ENCODE data around the gene NR2E3. TPM values are rescaled to one million over a fixed set of nuclear protein-coding genes. Genes with fewer than 3 reads are reported as not detected.

NR2E3 gene
- total RNA-seq (2014; rRNA removed; shearing (Covaris generic)) (0.10 TPM in 1 of 2 replicates, not detected in the other), total RNA-seq (2022) (not detected in 2 replicates), Bru-seq, nascent RNA (not detected), BruChase-seq, experiment 1, labeled RNA remaining after a 6-hour chase (percentile 10 among the genes with signal in this experiment), BruChase-seq, experiment 2, labeled RNA remaining after a 2-hour chase (not detected)
- long read RNA-seq, partial matches to known transcripts = 0 of 1 reads
- long read RNA-seq, other reads (novel, unspliced or antisense) = 1 of 1 reads

GRCh38 chr15:71810256-71811035, at the start of gene NR2E3:
NR2E3 (plus strand) TSS chr15:71810554; CDS start chr15:71810744, 190 bp downstream.
- H3K4me1 ChIP-seq (ENCODE audit: insufficient read depth, low read length, poor library complexity, severe bottlenecking) = no peaks in the 10 kb centered on the region
- H3K79me2 ChIP-seq (ENCODE audit: insufficient read depth, low read depth, low read length) = no peaks in the 10 kb centered on the region
- no peaks in the 10 kb centered on the region for H3K9me3 ChIP-seq (ENCODE audit: low read length)
- H3K4me3 ChIP-seq (ENCODE audit: low read depth, low read length, poor library complexity, severe bottlenecking) = no peak within 1 kb of the TSS
- no peaks in the 10 kb centered on the region for H4K20me1 ChIP-seq (ENCODE audit: insufficient read depth, low read length)
- CTCF ChIA-PET (ENCODE audit: unreplicated experiment) = no interaction called here
- no peaks in the 10 kb centered on the region for H3K36me3 ChIP-seq (ENCODE audit: insufficient read depth, low read length)
- DNase-seq (ENCODE audit: low spot score) = no peak
- intact Hi-C loops (cut with micrococcal nuclease; ENCODE audit: unreplicated experiment) = no loop called here
- H2AFZ ChIP-seq (ENCODE audit: low read length) = no peak within 1 kb of the TSS
- H3K27ac ChIP-seq (ENCODE audit: low read depth, low read length, poor library complexity, severe bottlenecking) = no peak within 1 kb of the TSS
- TF ChIP-seq EZH2phosphoT487 (IDR thresholded peaks at IDR 0.05; ENCODE audit: borderline replicate concordance, low read depth, low read length) = no peak
- TF ChIP-seq, protein P1, sequence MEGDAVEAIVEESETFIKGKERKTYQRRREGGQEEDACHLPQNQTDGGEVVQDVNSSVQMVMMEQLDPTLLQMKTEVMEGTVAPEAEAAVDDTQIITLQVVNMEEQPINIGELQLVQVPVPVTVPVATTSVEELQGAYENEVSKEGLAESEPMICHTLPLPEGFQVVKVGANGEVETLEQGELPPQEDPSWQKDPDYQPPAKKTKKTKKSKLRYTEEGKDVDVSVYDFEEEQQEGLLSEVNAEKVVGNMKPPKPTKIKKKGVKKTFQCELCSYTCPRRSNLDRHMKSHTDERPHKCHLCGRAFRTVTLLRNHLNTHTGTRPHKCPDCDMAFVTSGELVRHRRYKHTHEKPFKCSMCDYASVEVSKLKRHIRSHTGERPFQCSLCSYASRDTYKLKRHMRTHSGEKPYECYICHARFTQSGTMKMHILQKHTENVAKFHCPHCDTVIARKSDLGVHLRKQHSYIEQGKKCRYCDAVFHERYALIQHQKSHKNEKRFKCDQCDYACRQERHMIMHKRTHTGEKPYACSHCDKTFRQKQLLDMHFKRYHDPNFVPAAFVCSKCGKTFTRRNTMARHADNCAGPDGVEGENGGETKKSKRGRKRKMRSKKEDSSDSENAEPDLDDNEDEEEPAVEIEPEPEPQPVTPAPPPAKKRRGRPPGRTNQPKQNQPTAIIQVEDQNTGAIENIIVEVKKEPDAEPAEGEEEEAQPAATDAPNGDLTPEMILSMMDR (conservative IDR thresholded peaks at IDR 0.05; ENCODE audit: low read length) = no peak
- no TSS peak for BruUV-seq (replicated peaks)
- no peaks in the 10 kb centered on the region for H3K9me2 ChIP-seq (ENCODE audit: insufficient read depth, low read length)
- POLR2A ChIA-PET = no interaction called here
- H3K4me2 ChIP-seq (ENCODE audit: low read length) = no peak within 1 kb of the TSS

DNA sequence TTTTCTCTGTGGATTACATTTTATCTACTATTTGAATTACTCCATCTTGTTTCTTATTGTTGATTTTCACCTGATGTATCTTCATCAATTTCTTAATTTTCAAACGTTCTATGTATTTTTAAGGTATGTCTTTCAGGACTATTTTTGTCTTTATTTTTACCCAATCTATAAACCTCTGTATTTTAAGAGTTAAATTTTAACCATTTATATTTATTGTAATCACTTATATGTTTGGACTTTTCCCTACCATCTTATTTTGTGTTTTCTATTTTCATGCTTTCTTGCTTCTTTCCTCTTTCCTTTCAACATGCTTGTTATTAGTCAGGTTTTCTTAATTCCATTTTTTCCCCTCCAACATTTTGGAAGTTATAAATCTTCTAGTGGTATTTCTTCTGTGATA, 49.5 kb upstream of the NR2E3 start:
- TF ChIP-seq, protein P1 (conservative IDR thresholded peaks at IDR 0.05; ENCODE audit: low read length) = no peak
- no peak for TF ChIP-seq EZH2phosphoT487 (IDR thresholded peaks at IDR 0.05; ENCODE audit: borderline replicate concordance, low read depth, low read length)
- Histone ChIP-seq H3K9me2 (ENCODE audit: insufficient read depth, low read length) (no peaks in the 10 kb centered on the region), H2AFZ (ENCODE audit: low read length) (no peak overlapping the region), H3K36me3 (ENCODE audit: insufficient read depth, low read length) (no peaks in the 10 kb centered on the region), H3K27ac (ENCODE audit: low read depth, low read length, poor library complexity, severe bottlenecking) (no peak overlapping the region), H3K79me2 (ENCODE audit: insufficient read depth, low read depth, low read length) (no peaks in the 10 kb centered on the region), H4K20me1 (ENCODE audit: insufficient read depth, low read length) (no peaks in the 10 kb centered on the region), H3K4me1 (ENCODE audit: insufficient read depth, low read length, poor library complexity, severe bottlenecking) (no peaks in the 10 kb centered on the region), H3K4me3 (ENCODE audit: low read depth, low read length, poor library complexity, severe bottlenecking) (no peak overlapping the region), H3K9me3 (ENCODE audit: low read length) (no peaks in the 10 kb centered on the region), H3K4me2 (ENCODE audit: low read length) (no peak overlapping the region)
- BruUV-seq (replicated peaks) = no TSS peak
- POLR2A ChIA-PET = no interaction called here
- DNase-seq (ENCODE audit: low spot score) = no peak
- CTCF ChIA-PET (ENCODE audit: unreplicated experiment) = no interaction called here
- intact Hi-C loops (cut with micrococcal nuclease; ENCODE audit: unreplicated experiment) = no loop called here

- DNase-seq (ENCODE audit: low spot score) = no peak
- Histone ChIP-seq H4K20me1 (ENCODE audit: insufficient read depth, low read length) (no peaks in the 10 kb centered on the region), H3K9me3 (ENCODE audit: low read length) (no peaks in the 10 kb centered on the region), H3K27ac (ENCODE audit: low read depth, low read length, poor library complexity, severe bottlenecking) (no peak overlapping the region), H2AFZ (ENCODE audit: low read length) (no peak overlapping the region), H3K79me2 (ENCODE audit: insufficient read depth, low read depth, low read length) (no peaks in the 10 kb centered on the region), H3K9me2 (ENCODE audit: insufficient read depth, low read length) (no peaks in the 10 kb centered on the region), H3K4me2 (ENCODE audit: low read length) (no peak overlapping the region), H3K4me1 (ENCODE audit: insufficient read depth, low read length, poor library complexity, severe bottlenecking) (no peaks in the 10 kb centered on the region), H3K36me3 (ENCODE audit: insufficient read depth, low read length) (no peaks in the 10 kb centered on the region), H3K4me3 (ENCODE audit: low read depth, low read length, poor library complexity, severe bottlenecking) (no peak overlapping the region)
- intact Hi-C loops (cut with micrococcal nuclease; ENCODE audit: unreplicated experiment) = no loop called here
- CTCF ChIA-PET (ENCODE audit: unreplicated experiment) = no interaction called here
- no TSS peak for BruUV-seq (replicated peaks)
- TF ChIP-seq, protein P1 (conservative IDR thresholded peaks at IDR 0.05; ENCODE audit: low read length) = no peak
- no peak for TF ChIP-seq EZH2phosphoT487 (IDR thresholded peaks at IDR 0.05; ENCODE audit: borderline replicate concordance, low read depth, low read length)
- POLR2A ChIA-PET = no interaction called here
Observed at GRCh38 chr15:71761649-71762048, 48.7 kb upstream of the NR2E3 start.

Data from OCI-LY7 (cell line).